ENCODE results near the gene GLYR1.

GRCh38 chr16:4787068-4787467 is 60.0 kb downstream of the GLYR1 start:
- TF ChIP-seq GATA2 (IDR thresholded peaks at IDR 0.05; ENCODE audit: insufficient read depth, insufficient read length, low read depth, low read length) (no peak), EZH2 (IDR thresholded peaks at IDR 0.05; ENCODE audit: borderline replicate concordance, low read depth, low read length, severe bottlenecking) (no peak), CTCF (IDR thresholded peaks at IDR 0.05; ENCODE audit: extremely low read depth in 1 of 2, insufficient read depth in 1 of 2, low read depth in 1 of 2, low read length in 2 of 2) (no peak), POLR2AphosphoS5 (IDR thresholded peaks at IDR 0.05; ENCODE audit: insufficient read depth, low read depth, low read length) (no peak), FOS (IDR thresholded peaks at IDR 0.05; ENCODE audit: borderline replicate concordance, insufficient read depth, low read length) (no peak), MAX (IDR thresholded peaks at IDR 0.05; ENCODE audit: insufficient read depth, insufficient read length) (no peak)

Data from endothelial cell of umbilical vein (primary cell).